ENCODE results near the gene CACNA2D1. TPM values are rescaled to one million over a fixed set of nuclear protein-coding genes. Genes with fewer than 3 reads are reported as not detected.

Gene CACNA2D1
- total RNA-seq, 3 donors from 2014 or later (not counting 1 experiment from before 2014, with no cell fraction given) = not detected

DNA sequence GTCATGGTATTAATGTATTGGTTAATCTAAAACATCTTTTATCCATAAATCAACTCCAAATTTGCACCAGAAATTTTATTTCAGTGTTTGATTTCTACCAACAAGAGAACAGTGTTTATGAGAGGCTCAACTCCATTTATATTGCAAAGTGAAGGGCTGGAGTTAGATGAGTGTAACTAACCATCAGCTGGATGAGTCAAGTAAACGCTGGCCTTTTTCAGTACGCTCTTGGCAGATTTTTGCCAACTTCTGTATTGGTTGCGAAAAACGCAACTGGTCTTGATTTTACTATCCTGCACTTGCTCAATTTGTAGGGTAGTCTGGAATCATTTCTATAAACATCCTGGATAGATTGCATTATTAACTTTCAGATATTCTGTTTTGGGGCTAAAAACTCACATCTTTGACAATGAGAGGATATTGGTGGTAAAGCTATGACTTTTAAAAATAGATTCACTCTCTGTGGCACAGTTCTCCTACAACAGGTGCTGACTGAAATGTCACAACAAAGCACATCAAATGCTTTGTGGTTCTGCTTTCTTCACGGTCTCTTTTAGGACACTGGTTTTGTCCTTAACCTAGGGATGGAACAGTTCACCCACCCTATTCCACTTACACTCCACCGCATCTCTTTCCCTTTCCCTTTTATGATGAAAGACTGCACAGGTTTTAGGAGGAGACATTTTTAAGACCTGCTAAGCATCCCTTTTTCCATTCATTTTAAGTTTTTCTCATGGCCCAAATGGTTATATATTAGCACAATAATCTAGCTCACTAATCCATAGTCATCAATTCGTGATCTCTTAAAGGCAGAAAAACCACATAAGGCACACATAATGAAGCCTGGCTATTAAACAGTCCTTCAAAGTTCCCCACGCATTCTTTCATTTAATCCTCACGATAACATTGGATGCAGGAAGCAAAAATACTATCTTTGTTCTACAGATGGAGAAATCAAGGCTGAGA lies 12.8 kb downstream of the CACNA2D1 start:
- ATAC-seq (no peak), DNase-seq (no peak)
- Mint-ChIP-seq H3K36me3 (no peaks in the 10 kb centered on the region), H3K27me3 (ENCODE audit: low read depth in 2 of 2) (no peaks in the 10 kb centered on the region), H3K9me3 (no peaks in the 10 kb centered on the region), H3K4me3 (no peak overlapping the region), H3K4me1 (no peaks in the 10 kb centered on the region), H3K27ac (no peak overlapping the region)
- no peaks in the 10 kb centered on the region for H3K27me3 ChIP-seq (ENCODE audit: control insufficient read depth, insufficient read depth, low read length)
- 81% methylated on average over 9 of the region's 9 CpGs for WGBS (ENCODE audit: insufficient coverage)
- H3K27ac ChIP-seq (ENCODE audit: low read length) = no peak overlapping the region
- no peaks in the 10 kb centered on the region for H3K4me1 ChIP-seq (ENCODE audit: control insufficient read depth, insufficient read depth, low read length)
- no peak overlapping the region for H3K4me3 ChIP-seq (ENCODE audit: low read length)
- H3K9me3 ChIP-seq (ENCODE audit: control insufficient read depth, insufficient read depth, low read length) = no peaks in the 10 kb centered on the region
- intact Hi-C loops (cut with micrococcal nuclease) = no loop called here
- TF ChIP-seq, protein P1, sequence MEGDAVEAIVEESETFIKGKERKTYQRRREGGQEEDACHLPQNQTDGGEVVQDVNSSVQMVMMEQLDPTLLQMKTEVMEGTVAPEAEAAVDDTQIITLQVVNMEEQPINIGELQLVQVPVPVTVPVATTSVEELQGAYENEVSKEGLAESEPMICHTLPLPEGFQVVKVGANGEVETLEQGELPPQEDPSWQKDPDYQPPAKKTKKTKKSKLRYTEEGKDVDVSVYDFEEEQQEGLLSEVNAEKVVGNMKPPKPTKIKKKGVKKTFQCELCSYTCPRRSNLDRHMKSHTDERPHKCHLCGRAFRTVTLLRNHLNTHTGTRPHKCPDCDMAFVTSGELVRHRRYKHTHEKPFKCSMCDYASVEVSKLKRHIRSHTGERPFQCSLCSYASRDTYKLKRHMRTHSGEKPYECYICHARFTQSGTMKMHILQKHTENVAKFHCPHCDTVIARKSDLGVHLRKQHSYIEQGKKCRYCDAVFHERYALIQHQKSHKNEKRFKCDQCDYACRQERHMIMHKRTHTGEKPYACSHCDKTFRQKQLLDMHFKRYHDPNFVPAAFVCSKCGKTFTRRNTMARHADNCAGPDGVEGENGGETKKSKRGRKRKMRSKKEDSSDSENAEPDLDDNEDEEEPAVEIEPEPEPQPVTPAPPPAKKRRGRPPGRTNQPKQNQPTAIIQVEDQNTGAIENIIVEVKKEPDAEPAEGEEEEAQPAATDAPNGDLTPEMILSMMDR (IDR thresholded peaks at IDR 0.05) = no peak
- no peaks in the 10 kb centered on the region for H3K36me3 ChIP-seq (ENCODE audit: control insufficient read depth, insufficient read depth, low read length)

DNA sequence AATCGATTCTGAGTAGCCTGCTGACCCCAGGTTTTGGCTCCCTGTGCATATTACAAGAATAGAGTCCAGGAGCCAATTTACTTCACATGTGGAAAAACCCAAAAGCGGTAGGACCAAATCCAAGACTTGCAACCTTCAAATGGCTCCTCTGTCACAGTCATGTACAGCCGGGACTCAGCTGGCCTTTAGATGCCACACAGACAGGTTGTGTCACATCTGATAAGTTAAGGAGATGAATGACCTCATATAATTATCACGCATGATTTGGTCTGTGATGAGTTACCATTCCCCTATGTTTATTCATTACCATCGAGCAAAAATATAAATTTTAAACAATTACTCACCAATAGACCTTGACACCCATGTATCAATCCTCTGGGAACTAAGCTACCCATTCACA lies 14.2 kb downstream of the CACNA2D1 start:
- Mint-ChIP-seq H3K4me3 (no peak overlapping the region), H3K36me3 (no peaks in the 10 kb centered on the region), H3K27me3 (ENCODE audit: low read depth in 2 of 2) (no peaks in the 10 kb centered on the region), H3K4me1 (no peaks in the 10 kb centered on the region), H3K27ac (no peak overlapping the region), H3K9me3 (no peaks in the 10 kb centered on the region)
- Histone ChIP-seq H3K4me1 (ENCODE audit: control insufficient read depth, insufficient read depth, low read length) (no peaks in the 10 kb centered on the region), H3K4me3 (ENCODE audit: low read length) (no peak overlapping the region), H3K27ac (ENCODE audit: low read length) (no peak overlapping the region), H3K36me3 (ENCODE audit: control insufficient read depth, insufficient read depth, low read length) (no peaks in the 10 kb centered on the region), H3K9me3 (ENCODE audit: control insufficient read depth, insufficient read depth, low read length) (no peaks in the 10 kb centered on the region), H3K27me3 (ENCODE audit: control insufficient read depth, insufficient read depth, low read length) (no peaks in the 10 kb centered on the region)
- intact Hi-C loops (cut with micrococcal nuclease) = no loop called here
- TF ChIP-seq, protein P1 (IDR thresholded peaks at IDR 0.05) = no peak
- no peak for ATAC-seq
- DNase-seq = no peak
- 66% methylated on average over 5 of the region's 5 CpGs for WGBS (ENCODE audit: insufficient coverage)

DNA sequence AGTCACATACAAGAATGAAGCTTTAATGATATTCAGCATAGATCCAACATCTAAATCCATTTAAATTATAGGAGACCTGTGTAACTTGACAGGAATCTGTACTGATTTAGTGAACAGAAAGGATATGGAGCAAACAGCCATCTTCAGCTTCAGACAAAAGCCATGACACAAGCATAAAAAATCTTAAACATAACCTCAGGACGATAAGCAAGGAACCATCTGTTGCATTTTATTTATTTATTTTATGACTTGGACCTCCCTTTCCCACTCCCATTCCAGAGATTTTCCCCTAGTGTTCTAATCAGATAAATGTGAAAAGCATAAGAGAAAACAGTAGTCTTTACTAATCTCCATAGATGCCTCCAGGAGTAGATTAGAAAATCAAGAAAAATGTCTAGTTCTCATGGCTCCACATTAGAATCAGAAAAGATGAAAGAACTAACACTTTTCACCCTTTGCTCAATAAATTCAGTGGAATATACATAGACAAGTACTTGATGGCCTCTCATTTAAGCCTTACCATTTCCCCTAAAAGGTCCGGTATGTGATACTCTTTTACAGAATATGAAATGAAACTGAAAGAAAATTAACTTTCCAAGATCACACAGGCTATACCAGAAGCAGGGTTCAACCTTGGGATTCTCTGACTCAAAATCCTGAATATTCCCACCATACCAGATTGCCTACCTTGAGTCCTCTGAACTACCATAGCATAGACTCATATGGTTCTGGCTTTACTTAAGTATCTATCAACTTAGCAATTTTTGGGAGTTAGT lies 15.2 kb downstream of the CACNA2D1 start:
- no CpG with 5 or more reads among the region's 2 CpGs for WGBS (ENCODE audit: insufficient coverage)
- Histone ChIP-seq H3K27me3 (ENCODE audit: control insufficient read depth, insufficient read depth, low read length) (no peaks in the 10 kb centered on the region), H3K4me1 (ENCODE audit: control insufficient read depth, insufficient read depth, low read length) (no peaks in the 10 kb centered on the region), H3K4me3 (ENCODE audit: low read length) (no peak overlapping the region), H3K36me3 (ENCODE audit: control insufficient read depth, insufficient read depth, low read length) (no peaks in the 10 kb centered on the region), H3K9me3 (ENCODE audit: control insufficient read depth, insufficient read depth, low read length) (no peaks in the 10 kb centered on the region), H3K27ac (ENCODE audit: low read length) (no peak overlapping the region)
- H3K27ac Mint-ChIP-seq = no peak overlapping the region
- no peaks in the 10 kb centered on the region for H3K36me3 Mint-ChIP-seq
- no peaks in the 10 kb centered on the region for H3K4me1 Mint-ChIP-seq
- intact Hi-C loops (cut with micrococcal nuclease) = no loop called here
- no peak for DNase-seq
- H3K9me3 Mint-ChIP-seq = no peaks in the 10 kb centered on the region
- no peak for ATAC-seq
- TF ChIP-seq, protein P1 (IDR thresholded peaks at IDR 0.05) = no peak
- H3K27me3 Mint-ChIP-seq (ENCODE audit: low read depth in 2 of 2) = no peaks in the 10 kb centered on the region
- H3K4me3 Mint-ChIP-seq = no peak overlapping the region
